NB4 (cell line): ENCODE results near the gene PDP2.

ENCODE experiments used
- DNase-seq: peaks from one replicate; pipeline ENCODE4 v3.0.0; 2010; ENCODE audit warnings: low read depth
- H3K4me3 ChIP-seq: one replicate; pipeline ENCODE4 v1.5.1; 2011; ENCODE audit warnings: mild to moderate bottlenecking, low read depth, low read length, moderate library complexity
- CTCF ChIP-seq: IDR thresholded peaks from one replicate; pipeline ENCODE4 v1.5.1; 2012; ENCODE audit warnings: low read depth, low read length
- MAX ChIP-seq: IDR thresholded peaks from 2 replicates; pipeline ENCODE4 v1.6.1; 2011; ENCODE audit warnings: low read depth, low read length
- MYC ChIP-seq: IDR thresholded peaks from 2 replicates; pipeline ENCODE4 v1.6.1; 2011; ENCODE audit warnings: low read depth, low read length
- POLR2A ChIP-seq: IDR thresholded peaks from 2 replicates; pipeline ENCODE4 v1.6.1; 2011; ENCODE audit warnings: mild to moderate bottlenecking; ENCODE audit not compliant: insufficient read length; ENCODE audit errors: extremely low read depth

Gene PDP2

GRCh38 chr16:66898933-66899309 is 18.6 kb downstream of the PDP2 start:
- no peak for TF ChIP-seq MYC
- no peak for TF ChIP-seq CTCF
- TF ChIP-seq POLR2A, result no peak
- TF ChIP-seq MAX, result no peak
- no peak overlapping the region for H3K4me3 ChIP-seq
- DNase-seq, result no peak

DNA sequence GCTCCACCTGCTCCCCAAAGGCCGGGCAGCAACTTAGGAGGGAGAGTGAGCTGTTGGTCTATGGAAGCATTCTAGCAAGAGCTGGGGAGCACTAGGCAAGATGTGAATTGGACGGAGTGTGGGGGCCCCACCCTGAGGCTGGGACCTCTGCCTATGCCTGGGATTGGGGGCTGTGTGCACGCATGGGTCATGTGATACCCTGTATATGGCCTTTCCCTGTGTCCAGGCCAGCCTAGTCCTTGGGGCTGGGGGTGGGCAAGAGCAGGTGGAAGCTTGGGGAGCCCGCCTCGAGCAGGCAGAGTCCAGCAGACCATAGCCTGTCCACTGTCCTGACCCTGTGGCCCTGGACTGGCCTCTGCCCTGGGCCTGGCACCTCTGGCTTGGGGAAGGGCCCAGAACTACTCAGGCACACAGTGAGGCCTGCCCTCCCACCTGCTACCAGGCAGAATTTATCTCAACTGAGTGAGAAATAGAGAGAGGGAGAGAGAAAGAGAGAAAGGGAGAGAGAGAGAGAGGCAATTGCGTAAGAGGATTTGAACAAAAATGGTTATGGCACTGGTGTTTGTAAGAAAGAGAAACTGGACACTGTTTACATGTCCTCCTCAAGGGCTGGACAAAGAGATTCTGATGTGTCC is 19.1 kb downstream of the PDP2 start:
- no peak overlapping the region for H3K4me3 ChIP-seq
- DNase-seq, result no peak
- no peak for TF ChIP-seq MAX
- TF ChIP-seq CTCF, result no peak
- no peak for TF ChIP-seq MYC
- TF ChIP-seq POLR2A, result no peak

GRCh38 chr16:66899945-66900710 is 19.8 kb downstream of the PDP2 start:
- TF ChIP-seq CTCF (no peak), MYC (no peak), MAX (no peak), POLR2A (no peak)
- DNase-seq, result peak; percentile 36
- no peak overlapping the region for H3K4me3 ChIP-seq

- no peak overlapping the region for H3K4me3 ChIP-seq
- no peak for TF ChIP-seq MYC
- TF ChIP-seq POLR2A, result no peak
- TF ChIP-seq MAX, result no peak
- no peak for TF ChIP-seq CTCF
- no peak for DNase-seq
Observed at GRCh38 chr16:66900721-66901441, 20.6 kb downstream of the PDP2 start.

DNA sequence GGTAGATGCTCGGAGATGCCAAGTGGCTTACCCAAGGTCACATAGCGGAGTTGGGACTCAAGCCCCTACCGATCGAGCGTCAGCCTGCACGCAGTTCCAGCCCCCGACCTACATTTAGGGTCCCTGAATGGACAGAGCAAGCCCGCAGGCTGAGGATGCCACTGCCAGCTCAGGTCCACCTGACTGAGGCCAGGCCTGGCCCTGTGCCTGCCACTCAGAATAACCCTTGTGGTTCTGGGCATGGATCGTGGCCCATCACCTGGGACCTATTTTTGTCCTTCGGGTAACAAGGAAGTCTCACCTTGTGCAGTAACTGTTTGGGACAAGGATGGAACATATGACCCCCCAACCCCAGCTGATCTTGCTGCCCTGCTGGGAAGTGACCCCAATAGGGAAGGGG is 21.3 kb downstream of the PDP2 start:
- no peak overlapping the region for H3K4me3 ChIP-seq
- TF ChIP-seq CTCF (no peak), MYC (no peak), POLR2A (no peak), MAX (no peak)

More for the DNA sequence above, 21.3 kb downstream of the PDP2 start:
- no peak for DNase-seq
